HepG2 (cell line): Measurements from ENCODE around the gene PDZD2. TPM values are rescaled to one million over a fixed set of nuclear protein-coding genes. Genes with fewer than 3 reads are reported as not detected.
A peak's percentile ranks its signal among the peaks of the same experiment; 100 is the strongest.

ENCODE experiments used
- ATAC-seq: fragments of 200-7000 bp; cut with Tn5 transposase; 3 replicates; pipeline ENCODE4 v1.9.1; 2020; ENCODE audit warnings: mild to moderate bottlenecking, moderate library complexity
- Bru-seq: library from RNA; stranded (reverse); fragments of 400-500 nt; gene quantifications from one replicate; lab custom pipeline; 2021; lab: Mats Ljungman, UMichigan
- BruChase-seq, 2 experiments: library from RNA; stranded (reverse); fragments of 400-500 nt; gene quantifications; one replicate each; lab custom pipeline; 2021; lab: Mats Ljungman, UMichigan
- BruUV-seq: library from RNA; stranded (reverse); fragments of 400-500 nt; replicated peaks from 2 replicates; lab custom pipeline; 2021; lab: Mats Ljungman, UMichigan
- CTCF ChIA-PET: fragments of 300-600 bp; formaldehyde crosslinking; extraction: SDS; loops from one replicate; lab custom pipeline; 2021; ENCODE audit warnings: low total read pairs, inconsistent platforms, low intra/inter-chr PET ratio; lab: Yijun Ruan, JAX
- POLR2A ChIA-PET: fragments of 350-600 bp; sonication (Branson Sonifier 250); formaldehyde crosslinking; loops from one replicate; lab custom pipeline; 2020; ENCODE audit warnings: antibody characterized with exemption, inconsistent platforms; lab: Yijun Ruan, JAX
- DNase-seq: peaks from one replicate; pipeline ENCODE4 v3.0.0-alpha.2; 2015; ENCODE audit warnings: low spot score
- FAIRE-seq: peaks from 3 replicates; lab custom pipeline; 2011; peaks lifted over from hg19 to GRCh38; lab: Jason Lieb, UNC
- H2AFZ ChIP-seq: one replicate; pipeline ENCODE4 v1.6.1; 2011; ENCODE audit warnings: low read length, inconsistent platforms
- H3K27ac ChIP-seq: fragments of 300-600 bp; 3 replicates; pipeline ENCODE4 v1.8.0; 2011; ENCODE audit warnings: mixed run types, mild to moderate bottlenecking, mixed read lengths, low read length, inconsistent platforms; ENCODE audit not compliant: insufficient read depth; ENCODE audit errors: extremely low read length
- H3K27me3 ChIP-seq, 2 experiments: fragments of 200-600 bp in 1 of 2; 2 replicates in 1 of 2; 3 replicates in 1 of 2; pipeline versions ENCODE4 v1.6.0 to v1.8.0; 2011; ENCODE audit warnings: low read length in 2 of 2, mild to moderate bottlenecking in 2 of 2, moderate library complexity in 2 of 2, inconsistent platforms in 1 of 2; ENCODE audit not compliant: insufficient read depth in 2 of 2, control insufficient read depth in 1 of 2
- H3K36me3 ChIP-seq, 2 experiments: fragments of 200-600 bp in 1 of 2; replicated peaks in 1 of 2; 2 replicates in 1 of 2; 3 replicates in 1 of 2; pipeline versions ENCODE4 v1.5.1 to v1.8.0; 2011; ENCODE audit warnings: low read length in 2 of 2, inconsistent platforms in 1 of 2; ENCODE audit not compliant: insufficient read depth in 2 of 2, control insufficient read depth in 1 of 2
- H3K4me1 ChIP-seq: 2 replicates; pipeline ENCODE4 v1.5.1; 2012; ENCODE audit warnings: low read length, inconsistent platforms; ENCODE audit not compliant: insufficient read depth
- H3K4me2 ChIP-seq: 2 replicates; pipeline ENCODE4 v1.6.0; 2011; ENCODE audit warnings: low read depth, low read length, inconsistent platforms
- H3K4me3 ChIP-seq, 3 experiments: fragments of 200-600 bp in 1 of 3; sonication (generic), shearing (Covaris generic) in 1 of 3; replicated peaks in 1 of 3; 2 replicates each; pipeline ENCODE4 v1.5.1; 2011 to 2016; ENCODE audit warnings: low read length in 3 of 3, inconsistent platforms in 2 of 3, low read depth in 2 of 3, mild to moderate bottlenecking in 2 of 3, control low read depth in 1 of 3, mixed read lengths in 1 of 3; ENCODE audit not compliant: insufficient read depth in 1 of 3
- H3K79me2 ChIP-seq: one replicate; pipeline ENCODE4 v1.6.1; 2011; ENCODE audit warnings: low read length, inconsistent platforms; ENCODE audit not compliant: insufficient read depth
- H3K9ac ChIP-seq: 2 replicates; pipeline ENCODE4 v1.6.0; 2011; ENCODE audit warnings: mild to moderate bottlenecking, low read depth, low read length, inconsistent platforms; ENCODE audit not compliant: insufficient read depth
- H3K9me3 ChIP-seq: 2 replicates; pipeline ENCODE4 v1.5.1; 2012; ENCODE audit warnings: mild to moderate bottlenecking, low read length
- H4K20me1 ChIP-seq: 2 replicates; pipeline ENCODE4 v1.6.0; 2011; ENCODE audit warnings: inconsistent platforms, mild to moderate bottlenecking, low read length, moderate library complexity; ENCODE audit not compliant: insufficient read depth
- HOXA3 ChIP-seq: sonication (generic); formaldehyde crosslinking; IDR thresholded peaks from 2 replicates; pipeline ENCODE4 v1.5.0; 2020; ENCODE audit warnings: missing genetic modification reagents
- IKZF4 ChIP-seq: sonication (generic); formaldehyde crosslinking; IDR thresholded peaks from 2 replicates; pipeline ENCODE4 v1.5.1; 2020; ENCODE audit warnings: borderline replicate concordance, mild to moderate bottlenecking, low read depth, missing genetic modification reagents; ENCODE audit errors: not compliant biosample characterization
- KLF12 ChIP-seq: sonication (generic); formaldehyde crosslinking; IDR thresholded peaks from 2 replicates; pipeline ENCODE4 v1.4.0; 2020; ENCODE audit warnings: missing genetic modification reagents, borderline replicate concordance
- MATR3 ChIP-seq: sonication (generic); formaldehyde crosslinking; IDR thresholded peaks from 2 replicates; pipeline ENCODE4 v1.4.0; 2020; ENCODE audit warnings: missing genetic modification reagents
- RAD21 ChIP-seq: fragments of 450-650 bp; formaldehyde crosslinking; IDR thresholded peaks from 2 replicates; pipeline ENCODE4 v1.5.0; 2020; ENCODE audit warnings: mild to moderate bottlenecking
- SP5 ChIP-seq: IDR thresholded peaks from 2 replicates; pipeline ENCODE4 v1.6.1; 2016; ENCODE audit warnings: low read depth, borderline replicate concordance
- ZFP36L2 ChIP-seq: sonication (generic); formaldehyde crosslinking; IDR thresholded peaks from 2 replicates; pipeline ENCODE4 v1.4.0; 2020; ENCODE audit warnings: missing genetic modification reagents
- ZNF121 ChIP-seq: sonication (generic); formaldehyde crosslinking; IDR thresholded peaks from 2 replicates; pipeline ENCODE4 v1.5.0; 2020; ENCODE audit warnings: mild to moderate bottlenecking, missing genetic modification reagents
- ZNF160 ChIP-seq: sonication (generic); formaldehyde crosslinking; IDR thresholded peaks from 2 replicates; pipeline ENCODE4 v1.8.0; 2022; ENCODE audit warnings: mild to moderate bottlenecking, inconsistent platforms, missing genetic modification reagents
- ZNF432 ChIP-seq: sonication (generic); formaldehyde crosslinking; IDR thresholded peaks from 2 replicates; pipeline ENCODE4 v1.5.0; 2020; ENCODE audit warnings: missing genetic modification reagents, mild to moderate bottlenecking, borderline replicate concordance
- ZNF484 ChIP-seq: sonication (generic); formaldehyde crosslinking; IDR thresholded peaks from 2 replicates; pipeline ENCODE4 v1.5.1; 2020; ENCODE audit warnings: mild to moderate bottlenecking, low read depth, missing genetic modification reagents, borderline replicate concordance
- ZNF678 ChIP-seq: sonication (generic); formaldehyde crosslinking; IDR thresholded peaks from 2 replicates; pipeline ENCODE4 v1.4.0; 2020; ENCODE audit warnings: mild to moderate bottlenecking, missing genetic modification reagents
- ZNF768 ChIP-seq: sonication (generic); formaldehyde crosslinking; IDR thresholded peaks from 2 replicates; pipeline ENCODE4 v1.4.0; 2020; ENCODE audit warnings: missing genetic modification reagents
- WGBS: methylation state at CpG from one replicate; pipeline ENCODE4 v1.1.6; 2017; ENCODE audit warnings: low lambda C conversion rate; 5-methylcytosine and 5-hydroxymethylcytosine counted together
- in situ Hi-C: cut with HindIII; loops from 2 replicates; pipeline ENCODE4 v1.10.0; 2017; ENCODE audit warnings: low pct_unique_long_range_greater_than_20kb; ENCODE audit not compliant: extremely low pct_ligation_motif_present
- intact Hi-C: fragments of 100-400 bp; cut with micrococcal nuclease; formaldehyde crosslinking; loops from one replicate; pipeline ENCODE4 v1.10.0; 2022; ENCODE audit not compliant: unreplicated experiment
- long read RNA-seq, 2 experiments: library from RNA in 1 of 2; library from polyadenylated mRNA in 1 of 2; stranded (forward) in 1 of 2; unstranded in 1 of 2; transcript quantifications; one replicate each; pipeline ENCODE4 v2.0.0, GENCODE V29; 2019 to 2022
- polyA minus RNA-seq, 3 experiments: library from RNA; depleted of rRNA, polyadenylated mRNA; stranded (reverse); fragments of >200 nt; gene quantifications; 2 replicates each; pipeline ENCODE4 v1.2.3, GENCODE V29; 2011; ENCODE audit warnings: low replicate concordance in 1 of 3
- polyA plus RNA-seq, 8 experiments: library from polyadenylated mRNA; depleted of rRNA in 3 of 8; stranded (reverse) in 7 of 8; unstranded in 1 of 8; fragments of >200 nt; fragmentation: Illumina TruSeq in 4 of 8; extraction: Trizol in 4 of 8; gene quantifications; 2 replicates each; pipeline versions ENCODE4 v1.2.1 to v1.2.3, GENCODE V29; 2011 to 2016; ENCODE audit warnings: low read depth in 4 of 8, missing spikeins in 1 of 8, mixed read lengths in 1 of 8; ENCODE audit not compliant: insufficient read depth in 1 of 8
- total RNA-seq, 5 experiments: library from RNA; depleted of rRNA; stranded (reverse); fragments of >200 nt; fragmentation: Illumina TruSeq; extraction: Trizol; gene quantifications; 2 replicates each; pipeline ENCODE4 v1.2.3, GENCODE V29; 2016; ENCODE audit warnings: low read depth in 1 of 5
- TF ChIP-seq, protein P1 (sequence below): sonication (generic); formaldehyde crosslinking; IDR thresholded peaks from 2 replicates; pipeline ENCODE4 v1.5.1; 2020; ENCODE audit warnings: missing genetic modification reagents, mild to moderate bottlenecking, borderline replicate concordance
- TF ChIP-seq, protein P2 (sequence below): sonication (generic); formaldehyde crosslinking; IDR thresholded peaks from 2 replicates; pipeline ENCODE4 v1.4.0; 2020; ENCODE audit warnings: missing genetic modification reagents; ENCODE audit errors: not compliant biosample characterization
- TF ChIP-seq, protein P3 (sequence below): sonication (generic); formaldehyde crosslinking; IDR thresholded peaks from 2 replicates; pipeline ENCODE4 v1.4.0; 2020; ENCODE audit warnings: mild to moderate bottlenecking, missing genetic modification reagents

PDZD2 gene
- not detected in 2 replicates for total RNA-seq (2016; rRNA removed; fragmentation: Illumina TruSeq; extraction: Trizol)
- not detected in 2 replicates for total RNA-seq (2016; cell fraction: cytosol; rRNA removed; fragmentation: Illumina TruSeq; extraction: Trizol; ENCODE audit: low read depth)
- not detected in 2 replicates for total RNA-seq (2016; cell fraction: insoluble cytoplasmic fraction; rRNA removed; fragmentation: Illumina TruSeq; extraction: Trizol)
- total RNA-seq (2016; cell fraction: membrane; rRNA removed; fragmentation: Illumina TruSeq; extraction: Trizol), result not detected in 2 replicates
- total RNA-seq (2016; cell fraction: nucleus; rRNA removed; fragmentation: Illumina TruSeq; extraction: Trizol), result not detected in 2 replicates
- under 0.01 and 0.04 TPM in 2 replicates for polyA plus RNA-seq (2011; rRNA removed)
- under 0.01 and 0.01 TPM in 2 replicates for polyA plus RNA-seq (2011; cell fraction: cytosol; rRNA removed)
- polyA plus RNA-seq (2011; cell fraction: nucleus; rRNA removed), result 0.16 TPM in 1 of 2 replicates, not detected in the other
- polyA plus RNA-seq (2012), result 0.17 and 0.66 TPM in 2 replicates
- polyA plus RNA-seq (2016; cell fraction: cytosol; fragmentation: Illumina TruSeq; extraction: Trizol; ENCODE audit: low read depth), result not detected in 2 replicates
- polyA plus RNA-seq (2016; cell fraction: insoluble cytoplasmic fraction; fragmentation: Illumina TruSeq; extraction: Trizol; ENCODE audit: low read depth), result not detected in 2 replicates
- polyA plus RNA-seq (2016; cell fraction: membrane; fragmentation: Illumina TruSeq; extraction: Trizol; ENCODE audit: low read depth), result not detected in 2 replicates
- not detected in 2 replicates for polyA plus RNA-seq (2016; cell fraction: nucleus; fragmentation: Illumina TruSeq; extraction: Trizol; ENCODE audit: insufficient read depth, low read depth)
- polyA minus RNA-seq (2011; rRNA and poly(A)+ RNA removed; ENCODE audit: low replicate concordance), result 0.10 and 5.4 TPM in 2 replicates
- not detected in 2 replicates for polyA minus RNA-seq (2011; cell fraction: cytosol; rRNA and poly(A)+ RNA removed)
- polyA minus RNA-seq (2011; cell fraction: nucleus; rRNA and poly(A)+ RNA removed), result 0.12 and 0.13 TPM in 2 replicates
- Bru-seq, nascent RNA, result percentile 2 among the genes with signal in this experiment
- percentile 1 among the genes with signal in this experiment for BruChase-seq, experiment 1, labeled RNA remaining after a 6-hour chase
- percentile 2 among the genes with signal in this experiment for BruChase-seq, experiment 2, labeled RNA remaining after a 2-hour chase
- long read RNA-seq, experiment 1, result 0 reads
- long read RNA-seq, experiment 2, result 0 reads

DNA sequence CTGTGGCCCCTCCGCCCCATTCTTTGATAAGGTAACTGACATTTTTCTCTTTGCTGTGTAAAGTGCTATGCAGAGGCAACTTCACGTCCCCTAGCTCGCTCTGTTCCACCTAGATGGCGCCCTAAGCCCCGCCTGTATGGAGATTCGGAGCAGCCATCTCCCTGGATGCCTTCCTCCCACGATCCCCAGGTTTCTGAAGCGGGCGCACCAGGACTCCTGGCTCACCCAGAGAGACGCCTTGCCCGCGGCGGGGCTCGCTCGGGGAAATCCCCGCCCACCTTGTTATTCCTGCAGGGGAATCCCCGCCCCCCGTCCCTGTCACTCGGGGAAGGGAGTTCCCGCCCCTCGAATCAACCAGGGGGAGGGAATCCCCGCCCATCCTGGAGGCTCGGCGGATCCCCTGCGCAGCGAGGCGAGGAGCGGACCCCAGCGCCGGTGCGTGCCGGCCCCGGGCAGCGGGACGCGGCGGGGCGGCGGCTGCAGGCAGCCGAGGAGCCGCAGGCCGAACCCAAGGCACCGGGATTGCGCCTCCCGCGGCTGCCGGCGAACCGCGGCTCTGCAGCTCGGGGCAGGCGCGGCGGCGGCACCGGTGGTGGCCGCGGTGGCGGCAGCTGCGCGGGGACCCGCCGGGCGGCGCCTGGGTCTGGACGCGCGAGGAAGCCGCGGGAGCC lies at the start of gene PDZD2:
Gene PDZD2 (plus strand): TSS at position 384 of the 671 bp plus-strand sequence.
- H3K36me3 ChIP-seq, result no peaks in the 10 kb centered on the region
- ATAC-seq, result peak; percentile 94
- BruUV-seq, result no TSS peak
- H3K27ac ChIP-seq, result no peak within 1 kb of the TSS
- intact Hi-C loops, result no loop called here
- DNase-seq, result peak; percentile 23
- peak; percentile 43 for FAIRE-seq
- H3K79me2 ChIP-seq, result no peaks in the 10 kb centered on the region
- H3K9ac ChIP-seq, result no peak within 1 kb of the TSS
- peaks cover 4 to 50% of the 10 kb centered on the region in 2 experiments; a peak in 4 of 5 replicates for H3K27me3 ChIP-seq
- H3K4me2 ChIP-seq, result peak within 1 kb of the TSS; percentile 65
- no peak within 1 kb of the TSS for H2AFZ ChIP-seq
- CTCF ChIA-PET, result no interaction called here
- H3K4me1 ChIP-seq, result no peaks in the 10 kb centered on the region
- WGBS, result 0% methylated on average over 7 of the region's 70 CpGs
- POLR2A ChIA-PET, result interaction anchor here (0.8 kb wide), 1 partner anchor 42 kb away, joined by 3 read pairs; no protein-coding TSS in a partner anchor
- H4K20me1 ChIP-seq, result no peaks in the 10 kb centered on the region
- peak within 1 kb of the TSS; percentile 62 to 75 (median 64); a peak in 5 of 6 replicates for H3K4me3 ChIP-seq
- H3K9me3 ChIP-seq, result no peaks in the 10 kb centered on the region
- in situ Hi-C loops, result no loop called here
- TF ChIP-seq, protein P1, sequence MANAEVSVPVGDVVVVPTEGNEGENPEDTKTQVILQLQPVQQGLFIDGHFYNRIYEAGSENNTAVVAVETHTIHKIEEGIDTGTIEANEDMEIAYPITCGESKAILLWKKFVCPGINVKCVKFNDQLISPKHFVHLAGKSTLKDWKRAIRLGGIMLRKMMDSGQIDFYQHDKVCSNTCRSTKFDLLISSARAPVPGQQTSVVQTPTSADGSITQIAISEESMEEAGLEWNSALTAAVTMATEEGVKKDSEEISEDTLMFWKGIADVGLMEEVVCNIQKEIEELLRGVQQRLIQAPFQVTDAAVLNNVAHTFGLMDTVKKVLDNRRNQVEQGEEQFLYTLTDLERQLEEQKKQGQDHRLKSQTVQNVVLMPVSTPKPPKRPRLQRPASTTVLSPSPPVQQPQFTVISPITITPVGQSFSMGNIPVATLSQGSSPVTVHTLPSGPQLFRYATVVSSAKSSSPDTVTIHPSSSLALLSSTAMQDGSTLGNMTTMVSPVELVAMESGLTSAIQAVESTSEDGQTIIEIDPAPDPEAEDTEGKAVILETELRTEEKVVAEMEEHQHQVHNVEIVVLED, result no peak
- no peak for TF ChIP-seq IKZF4 (CRISPR knock-in tag)
- no peak for TF ChIP-seq ZNF484 (CRISPR knock-in tag)
- TF ChIP-seq ZNF121, result no peak
- no peak for TF ChIP-seq KLF12 (CRISPR knock-in tag)
- TF ChIP-seq ZNF768 (CRISPR knock-in tag), result 0 out of 2 replicates have a peak, but pooled peaks have one; percentile 8
- no peak for TF ChIP-seq ZFP36L2
- TF ChIP-seq ZNF432, result no peak
- TF ChIP-seq, protein P2, sequence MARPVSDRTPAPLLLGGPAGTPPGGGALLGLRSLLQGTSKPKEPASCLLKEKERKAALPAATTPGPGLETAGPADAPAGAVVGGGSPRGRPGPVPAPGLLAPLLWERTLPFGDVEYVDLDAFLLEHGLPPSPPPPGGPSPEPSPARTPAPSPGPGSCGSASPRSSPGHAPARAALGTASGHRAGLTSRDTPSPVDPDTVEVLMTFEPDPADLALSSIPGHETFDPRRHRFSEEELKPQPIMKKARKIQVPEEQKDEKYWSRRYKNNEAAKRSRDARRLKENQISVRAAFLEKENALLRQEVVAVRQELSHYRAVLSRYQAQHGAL (CRISPR knock-in tag), result no peak
- TF ChIP-seq, protein P3, sequence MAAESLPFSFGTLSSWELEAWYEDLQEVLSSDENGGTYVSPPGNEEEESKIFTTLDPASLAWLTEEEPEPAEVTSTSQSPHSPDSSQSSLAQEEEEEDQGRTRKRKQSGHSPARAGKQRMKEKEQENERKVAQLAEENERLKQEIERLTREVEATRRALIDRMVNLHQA (CRISPR knock-in tag), result no peak
- TF ChIP-seq RAD21 (CRISPR knock-in tag), result peak; percentile 57; the same call in 1 of the 2 replicates
- TF ChIP-seq ZNF160 (CRISPR knock-in tag), result no peak
- TF ChIP-seq HOXA3 (CRISPR knock-in tag), result peak; percentile 42; the same call in 1 of the 2 replicates
- no peak for TF ChIP-seq MATR3 (CRISPR knock-in tag)
- TF ChIP-seq ZNF678 (CRISPR knock-in tag), result no peak
- peak; percentile 52; the same call in 1 of the 2 replicates for TF ChIP-seq SP5 (CRISPR knock-in tag)
